Femur (tissue), 1 donor: ENCODE results near the gene ITGA2.
A peak's percentile ranks its signal among the peaks of the same experiment; 100 is the strongest.
"Not testable (repeated sequence)": the region's sequence is repeated elsewhere in the genome, so short reads cannot be mapped to it uniquely, and the experiment has no call there.

Experiments used
- DNase-seq: peaks from one replicate; pipeline ENCODE4 v3.0.0-alpha.2; 2017

Gene ITGA2

DNA sequence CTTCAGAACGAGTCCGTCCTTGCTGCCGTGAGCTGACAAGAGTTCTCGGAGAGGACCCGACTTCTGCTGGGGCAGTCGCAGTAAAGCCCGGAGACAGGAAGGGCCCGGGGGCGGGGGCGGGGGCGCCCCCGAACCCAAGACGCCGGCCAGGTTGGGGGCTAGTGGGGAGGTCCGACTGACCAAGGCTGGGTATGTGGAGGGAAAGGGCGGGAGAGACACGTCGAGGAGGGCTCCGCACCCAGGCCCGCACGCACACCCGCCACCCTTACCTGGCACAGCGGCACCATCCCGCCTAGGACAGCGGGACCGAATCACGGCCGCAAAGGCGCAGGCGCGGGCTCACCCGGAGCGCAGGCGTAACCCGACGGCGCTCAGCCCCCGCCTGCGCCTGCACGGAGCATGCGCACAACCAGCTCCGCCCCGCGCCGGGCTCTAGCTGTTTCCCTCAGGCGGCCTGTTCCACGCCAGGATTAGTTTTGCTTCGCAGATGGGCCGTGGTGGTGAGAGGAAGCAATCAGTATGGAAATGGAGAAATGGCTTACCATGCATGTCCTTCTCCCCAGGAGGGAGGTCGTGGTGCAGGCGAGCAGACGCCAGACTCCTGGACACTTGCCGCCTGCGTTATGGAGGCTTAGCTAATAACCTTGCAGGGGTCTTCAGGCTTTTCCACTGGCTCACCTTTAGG, 120.4 kb downstream of the ITGA2 start, which contains the start of gene MOCS2:
Gene MOCS2, minus strand, starts transcription at position 315 of the 685 bp plus-strand sequence. CDS start 2,583 bp downstream, outside the sequence.
- peak; percentile 95 for DNase-seq

DNA sequence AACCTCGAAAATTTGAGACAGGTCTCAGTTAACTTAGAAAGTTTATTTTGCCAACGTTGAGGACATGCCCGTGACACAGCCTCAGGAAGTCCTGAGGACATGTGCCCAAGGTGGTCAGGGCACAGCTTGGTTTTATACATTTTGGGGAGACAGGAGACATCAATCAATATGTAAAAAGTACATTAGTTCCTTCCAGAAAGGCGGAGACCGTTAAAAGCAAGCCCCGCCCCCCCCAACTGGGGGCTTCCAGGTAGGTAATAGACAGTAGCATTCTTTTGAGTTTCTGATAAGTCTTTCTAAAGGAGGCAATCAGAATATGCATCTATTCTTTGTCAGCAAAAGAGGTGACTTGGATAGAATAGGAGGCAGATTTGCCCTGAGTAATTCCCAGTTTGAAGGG, 121.0 kb downstream of the ITGA2 start:
- DNase-seq = no peak

DNA sequence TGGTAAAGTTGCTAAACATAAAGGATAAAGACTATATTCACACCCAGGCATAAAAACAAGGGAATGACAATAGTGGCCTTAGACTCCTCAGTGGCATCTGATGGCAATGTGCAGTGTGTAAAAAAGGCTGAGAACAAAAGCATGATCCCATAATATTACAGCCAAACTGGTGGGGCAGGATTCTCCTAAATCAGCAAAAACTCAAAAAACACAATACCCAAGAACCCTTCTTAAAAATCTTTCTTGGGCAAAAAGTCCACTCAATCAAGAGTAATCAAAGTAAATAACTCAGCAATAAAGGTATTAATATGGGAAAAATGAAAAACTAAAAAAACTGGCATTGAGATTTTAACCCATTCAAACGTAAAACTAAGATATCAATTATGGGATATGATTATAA, 122.0 kb downstream of the ITGA2 start:
- DNase-seq = no peak

DNA sequence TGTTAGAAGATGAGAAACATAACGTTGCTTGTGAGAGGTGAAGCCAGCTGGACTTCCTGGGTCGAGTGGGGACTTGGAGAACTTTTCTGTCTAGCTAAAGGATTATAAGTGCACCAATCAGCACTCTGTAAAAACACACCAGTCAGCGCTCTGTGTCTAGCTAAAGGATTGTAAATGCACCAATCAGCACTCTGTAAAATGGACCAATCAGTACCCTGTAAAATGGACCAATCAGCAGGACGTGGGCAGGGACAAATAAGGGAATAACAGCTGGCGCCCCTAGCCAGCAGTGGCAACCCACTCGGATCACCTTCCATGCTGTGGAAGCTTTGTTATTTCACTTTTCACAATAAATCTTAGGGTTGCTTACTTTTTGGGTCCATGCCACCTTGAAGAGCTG, 123.2 kb downstream of the ITGA2 start:
- not testable (repeated sequence) for DNase-seq

- no peak for DNase-seq
Measured at GRCh38 chr5:53112909-53113308, 123.8 kb downstream of the ITGA2 start.

GRCh38 chr5:53113947-53114346, 124.8 kb downstream of the ITGA2 start:
- DNase-seq = no peak

- DNase-seq = no peak
Measured at GRCh38 chr5:53114988-53115387, 125.8 kb downstream of the ITGA2 start.

DNA sequence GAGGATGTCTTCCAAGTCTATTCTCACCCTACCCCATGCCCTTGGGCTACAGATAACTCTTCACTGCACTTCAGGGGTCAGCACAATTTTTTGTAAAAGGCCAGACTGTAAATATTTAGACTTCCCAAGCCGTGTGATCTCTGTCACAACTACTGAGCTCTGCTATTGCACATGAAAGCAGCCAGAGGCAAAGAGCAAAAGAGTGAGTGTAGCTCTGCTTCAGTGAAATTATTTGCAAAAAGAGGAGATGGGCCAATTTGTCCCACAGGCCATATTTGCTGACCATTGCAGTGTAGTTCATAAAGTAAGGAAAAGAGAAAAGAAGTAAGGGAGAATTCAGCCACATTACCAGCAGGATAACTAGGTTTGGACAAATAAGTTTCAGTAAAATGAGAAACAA, 127.4 kb downstream of the ITGA2 start:
- DNase-seq = no peak

DNA sequence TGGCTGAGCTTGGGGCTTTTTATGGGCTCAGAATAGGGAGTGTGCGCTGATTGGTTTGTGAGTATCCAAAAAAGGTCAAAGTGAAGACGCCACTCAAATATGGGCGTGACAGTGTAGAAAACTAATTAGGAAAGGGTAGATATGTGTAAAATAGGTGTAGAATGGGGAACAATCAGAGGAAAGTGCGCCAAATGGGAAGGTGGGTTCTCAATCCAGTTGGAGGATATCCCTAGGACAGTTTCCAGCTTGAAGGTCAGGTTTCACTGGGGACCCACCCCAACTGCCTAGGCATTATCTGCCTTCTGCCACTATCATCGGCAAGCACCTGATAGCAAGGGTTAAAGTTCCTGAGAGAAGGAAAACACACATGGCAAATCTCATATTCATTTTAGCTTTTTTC, 129.7 kb downstream of the ITGA2 start:
- DNase-seq = no peak

GRCh38 chr5:53120165-53120564, 131.0 kb downstream of the ITGA2 start:
- no peak for DNase-seq

- no peak for DNase-seq
Measured at GRCh38 chr5:53123702-53124101, 134.6 kb downstream of the ITGA2 start.

GRCh38 chr5:53126521-53126920, 137.4 kb downstream of the ITGA2 start:
- no peak for DNase-seq

- no peak for DNase-seq
Measured at GRCh38 chr5:53127107-53127506, 138.0 kb downstream of the ITGA2 start.

- DNase-seq = no peak
Measured at GRCh38 chr5:53128481-53128880, 139.3 kb downstream of the ITGA2 start.

GRCh38 chr5:53130266-53130665, 141.1 kb downstream of the ITGA2 start:
- DNase-seq = no peak

DNA sequence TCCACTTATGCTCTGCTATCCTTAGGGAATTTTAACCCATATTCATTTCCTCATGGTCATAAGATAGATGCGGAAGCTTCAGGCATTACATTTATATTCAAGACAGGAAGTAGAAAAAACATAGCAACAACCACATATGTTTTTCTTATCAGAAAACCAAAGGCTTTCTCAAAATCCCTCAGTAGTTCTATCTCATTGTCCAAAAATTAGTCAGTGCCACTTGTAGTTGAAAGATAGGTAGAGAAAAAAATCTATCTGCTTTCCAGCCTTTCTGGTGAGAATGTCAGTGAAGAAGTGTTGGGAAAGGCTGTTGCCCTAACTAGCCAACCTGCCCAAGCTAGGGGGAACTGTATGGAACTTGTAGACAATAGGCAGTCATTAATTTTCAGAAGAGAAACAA, 143.9 kb downstream of the ITGA2 start:
- DNase-seq = no peak
